Stimulated activated CD8-positive, alpha-beta memory T cell treated with anti-CD3 and anti-CD28 coated beads, Interleukin-15, amount 100 ng/mL, for 4 hours (primary cell): Measurements from ENCODE around the gene GPHN.
"Not testable (repeated sequence)": the region's sequence is repeated elsewhere in the genome, so short reads cannot be mapped to it uniquely, and the experiment has no call there.

Experiments used
- DNase-seq, 2 donors: peaks; one replicate each; pipeline ENCODE4 v3.0.0-alpha.2; 2020; ENCODE audit warnings: low read depth in 2 of 2

The GPHN gene

GRCh38 chr14:66502836-66503235 is 5.1 kb upstream of the GPHN start:
- DNase-seq, result not testable (repeated sequence)

GRCh38 chr14:66503532-66503931 is 4.4 kb upstream of the GPHN start:
- DNase-seq, result no peak

GRCh38 chr14:66507181-66507721 is 696 bp upstream of the GPHN start:
- DNase-seq, result no peak

- no peak for DNase-seq
Measured at GRCh38 chr14:66508547-66508845, 549 bp downstream of the GPHN start.

- DNase-seq, result peak in 1 of 2 donors; percentile 24
Measured at GRCh38 chr14:66508846-66509621, 1.1 kb downstream of the GPHN start.

GRCh38 chr14:66509874-66510273 is 1.9 kb downstream of the GPHN start:
- no peak for DNase-seq

- DNase-seq, result no peak
Measured at GRCh38 chr14:66511849-66512248, 3.9 kb downstream of the GPHN start.

- DNase-seq, result no peak
Measured at GRCh38 chr14:66514213-66514612, 6.3 kb downstream of the GPHN start.

GRCh38 chr14:66530526-66530925 is 22.6 kb downstream of the GPHN start:
- no peak for DNase-seq

- DNase-seq, result no peak
Measured at GRCh38 chr14:66539034-66539433, 31.1 kb downstream of the GPHN start.

- no peak for DNase-seq
Measured at GRCh38 chr14:66540038-66540437, 32.1 kb downstream of the GPHN start.

- DNase-seq, result no peak
Measured at GRCh38 chr14:66541627-66542026, 33.7 kb downstream of the GPHN start.

GRCh38 chr14:66543996-66544395 is 36.0 kb downstream of the GPHN start:
- no peak for DNase-seq

- DNase-seq, result not testable (repeated sequence)
Measured at GRCh38 chr14:66545191-66545590, 37.2 kb downstream of the GPHN start.

GRCh38 chr14:66545751-66546150 is 37.8 kb downstream of the GPHN start:
- DNase-seq, result not testable (repeated sequence)

GRCh38 chr14:66563731-66564130 is 55.8 kb downstream of the GPHN start:
- no peak for DNase-seq

GRCh38 chr14:66568220-66568619 is 60.3 kb downstream of the GPHN start:
- DNase-seq, result no peak

- DNase-seq, result no peak
Measured at GRCh38 chr14:66572826-66573225, 64.9 kb downstream of the GPHN start.

GRCh38 chr14:66575014-66575413 is 67.1 kb downstream of the GPHN start:
- no peak for DNase-seq

GRCh38 chr14:66575939-66576338 is 68.0 kb downstream of the GPHN start:
- DNase-seq, result no peak

- not testable (repeated sequence) for DNase-seq
Measured at GRCh38 chr14:66587753-66588152, 79.8 kb downstream of the GPHN start.

- DNase-seq, result no peak
Measured at GRCh38 chr14:66595394-66595793, 87.4 kb downstream of the GPHN start.

- DNase-seq, result no peak
Measured at GRCh38 chr14:66596241-66596985, 88.5 kb downstream of the GPHN start.
